SK-N-SH (cell line): ENCODE measurements around the gene NOSTRIN.

Source experiments
- MXI1 ChIP-seq: IDR thresholded peaks from 2 replicates; pipeline ENCODE4 v1.6.1; 2012; ENCODE audit warnings: mild to moderate bottlenecking, low read depth, low read length, improper control_type of control experiment
- NFIC ChIP-seq: IDR thresholded peaks from 2 replicates; pipeline ENCODE4 v1.4.0; 2012; ENCODE audit warnings: borderline replicate concordance
- RFX5 ChIP-seq: IDR thresholded peaks from 2 replicates; pipeline ENCODE4 v1.6.1; 2012; ENCODE audit warnings: mild to moderate bottlenecking, improper control_type of control experiment, low read length
- SIN3A ChIP-seq: IDR thresholded peaks from 2 replicates; pipeline ENCODE4 v1.6.1; 2012; ENCODE audit warnings: low read depth, mild to moderate bottlenecking, low read length, moderate library complexity, borderline replicate concordance
- TAF1 ChIP-seq: IDR thresholded peaks from 2 replicates; pipeline ENCODE4 v1.6.1; 2012; ENCODE audit warnings: low read depth, mild to moderate bottlenecking, low read length, moderate library complexity, borderline replicate concordance
- TEAD4 ChIP-seq: IDR thresholded peaks from 2 replicates; pipeline ENCODE4 v1.4.0; 2012; ENCODE audit warnings: mild to moderate bottlenecking, borderline replicate concordance; ENCODE audit not compliant: insufficient read depth
- YY1 ChIP-seq: IDR thresholded peaks from 2 replicates; pipeline ENCODE4 v1.4.0; 2012; ENCODE audit warnings: low read depth, mild to moderate bottlenecking
- TF ChIP-seq, protein P1 (sequence below): fragments of 200-600 bp; sonication (generic); IDR thresholded peaks from 2 replicates; pipeline ENCODE4 v1.6.1; 2017; ENCODE audit warnings: antibody characterized with exemption, mild to moderate bottlenecking, moderate library complexity
- TF ChIP-seq, protein P2 (sequence below): IDR thresholded peaks from 2 replicates; pipeline ENCODE4 v1.4.0; 2012; ENCODE audit warnings: low read depth, borderline replicate concordance

DNA sequence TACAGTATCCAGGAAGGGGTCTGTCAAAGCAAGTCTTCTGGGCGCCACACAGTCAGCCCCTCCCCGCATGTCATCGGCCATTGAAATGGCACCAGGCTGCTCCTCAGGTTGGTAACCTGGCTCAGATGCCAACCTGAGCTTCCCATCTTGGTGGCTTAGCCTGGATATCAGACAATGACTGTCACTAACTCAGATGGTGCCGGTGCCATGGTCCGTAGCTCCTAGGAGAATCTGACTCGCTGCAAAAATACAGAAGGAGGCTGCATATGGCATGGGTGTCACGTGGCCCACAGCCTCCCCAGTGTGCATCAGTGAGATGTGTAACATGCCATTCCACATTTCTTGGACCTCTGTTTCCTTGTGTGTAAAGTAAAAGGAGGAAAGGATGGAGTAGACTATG is 3.2 kb downstream of the NOSTRIN start:
- TF ChIP-seq, protein P1, sequence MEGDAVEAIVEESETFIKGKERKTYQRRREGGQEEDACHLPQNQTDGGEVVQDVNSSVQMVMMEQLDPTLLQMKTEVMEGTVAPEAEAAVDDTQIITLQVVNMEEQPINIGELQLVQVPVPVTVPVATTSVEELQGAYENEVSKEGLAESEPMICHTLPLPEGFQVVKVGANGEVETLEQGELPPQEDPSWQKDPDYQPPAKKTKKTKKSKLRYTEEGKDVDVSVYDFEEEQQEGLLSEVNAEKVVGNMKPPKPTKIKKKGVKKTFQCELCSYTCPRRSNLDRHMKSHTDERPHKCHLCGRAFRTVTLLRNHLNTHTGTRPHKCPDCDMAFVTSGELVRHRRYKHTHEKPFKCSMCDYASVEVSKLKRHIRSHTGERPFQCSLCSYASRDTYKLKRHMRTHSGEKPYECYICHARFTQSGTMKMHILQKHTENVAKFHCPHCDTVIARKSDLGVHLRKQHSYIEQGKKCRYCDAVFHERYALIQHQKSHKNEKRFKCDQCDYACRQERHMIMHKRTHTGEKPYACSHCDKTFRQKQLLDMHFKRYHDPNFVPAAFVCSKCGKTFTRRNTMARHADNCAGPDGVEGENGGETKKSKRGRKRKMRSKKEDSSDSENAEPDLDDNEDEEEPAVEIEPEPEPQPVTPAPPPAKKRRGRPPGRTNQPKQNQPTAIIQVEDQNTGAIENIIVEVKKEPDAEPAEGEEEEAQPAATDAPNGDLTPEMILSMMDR = no peak
- TF ChIP-seq YY1 (no peak), RFX5 (no peak), TEAD4 (no peak), SIN3A (no peak), NFIC (no peak), TAF1 (no peak), MXI1 (no peak)
- TF ChIP-seq, protein P2, sequence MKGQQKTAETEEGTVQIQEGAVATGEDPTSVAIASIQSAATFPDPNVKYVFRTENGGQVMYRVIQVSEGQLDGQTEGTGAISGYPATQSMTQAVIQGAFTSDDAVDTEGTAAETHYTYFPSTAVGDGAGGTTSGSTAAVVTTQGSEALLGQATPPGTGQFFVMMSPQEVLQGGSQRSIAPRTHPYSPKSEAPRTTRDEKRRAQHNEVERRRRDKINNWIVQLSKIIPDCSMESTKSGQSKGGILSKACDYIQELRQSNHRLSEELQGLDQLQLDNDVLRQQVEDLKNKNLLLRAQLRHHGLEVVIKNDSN = no peak
